Body of pancreas (tissue), 4 donors: ENCODE results near the gene CGNL1. TPM values are rescaled to one million over a fixed set of nuclear protein-coding genes. Genes with fewer than 3 reads are reported as not detected.

Experiments used
- ATAC-seq: fragments of 150-250 bp; one replicate; pipeline ENCODE4 v1.9.1; 2016
- DNase-seq, 4 donors: peaks; one replicate each; pipeline ENCODE4 v3.0.0-alpha.2; 2019
- H3K27ac ChIP-seq, 4 donors: fragments of 200-600 bp; sonication (generic); 1 replicate in 3 of 4; 2 replicates in 1 of 4; pipeline versions ENCODE4 v1.5.1 to v1.6.1; 2016 to 2019; ENCODE audit warnings: mild to moderate bottlenecking in 1 of 4, mixed read lengths in 1 of 4, moderate library complexity in 1 of 4
- H3K27me3 ChIP-seq, 2 donors: fragments of 200-600 bp; sonication (generic); one replicate each; pipeline ENCODE4 v1.6.0; 2016; ENCODE audit warnings: mild to moderate bottlenecking in 1 of 2
- H3K36me3 ChIP-seq, 2 donors: fragments of 200-600 bp; sonication (generic); replicated peaks in 1 of 2; 2 replicates each; pipeline ENCODE4 v1.5.1; 2016; ENCODE audit warnings: low read depth in 2 of 2; ENCODE audit not compliant: insufficient read depth in 1 of 2
- H3K4me1 ChIP-seq: fragments of 200-600 bp; sonication (generic); one replicate; pipeline ENCODE4 v1.6.0; 2016
- H3K4me3 ChIP-seq, 2 donors: fragments of 200-600 bp; sonication (generic); 1 replicate in 1 of 2; 2 replicates in 1 of 2; pipeline ENCODE4 v1.5.1; 2016 to 2019
- H3K9me3 ChIP-seq, 3 donors: fragments of 200-600 bp; sonication (generic); 1 replicate in 2 of 3; 2 replicates in 1 of 3; pipeline ENCODE4 v1.5.1; 2016
- CTCF ChIP-seq, 7 experiments: fragments of 450-650 bp in 4 of 7; fragments of 200-600 bp in 3 of 7; sonication (generic) in 3 of 7; IDR thresholded peaks; one replicate each; pipeline ENCODE4 v1.5.1; 2016 to 2019; ENCODE audit warnings: antibody characterized with exemption in 7 of 7
- POLR2A ChIP-seq, 3 donors: fragments of 450-650 bp; IDR thresholded peaks; one replicate each; pipeline ENCODE4 v1.6.1; 2016; ENCODE audit warnings: antibody characterized with exemption in 3 of 3, mild to moderate bottlenecking in 2 of 3
- WGBS, 2 donors: methylation state at CpG; one replicate each; pipeline ENCODE4 v1.1.5; 2017; 5-methylcytosine and 5-hydroxymethylcytosine counted together
- intact Hi-C: fragments of 100-400 bp; cut with DNase I; formaldehyde crosslinking; loops from one replicate; pipeline ENCODE4 v1.15.1; 2023
- total RNA-seq, 2 donors: library from RNA; depleted of rRNA; stranded (reverse); fragments of >200 nt; gene quantifications; one replicate each; pipeline ENCODE4 v1.1.0, GENCODE V29; 2016

CGNL1 gene
- total RNA-seq, 2 donors from 2014 or later: 24.7 to 30.6 TPM

- no peak for TF ChIP-seq CTCF (IDR thresholded peaks at IDR 0.05)
- TF ChIP-seq POLR2A (IDR thresholded peaks at IDR 0.05): no peak
Measured at GRCh38 chr15:57517030-57517671, 140.8 kb downstream of the CGNL1 start.

GRCh38 chr15:57518779-57519405, 142.6 kb downstream of the CGNL1 start:
- H3K27me3 ChIP-seq: no peaks in the 10 kb centered on the region
- intact Hi-C loops: no loop called here
- peaks cover 38% of the 10 kb centered on the region for H3K4me1 ChIP-seq
- H3K27ac ChIP-seq: peak overlapping the region in 2 of 4 donors; percentile 18 to 54
- ATAC-seq: no peak
- H3K9me3 ChIP-seq: no peaks in the 10 kb centered on the region
- DNase-seq: no peak
- WGBS, 2 donors: 66 to 70% methylated on average over 13 of the region's 13 CpGs
- H3K4me3 ChIP-seq: no peak overlapping the region
- TF ChIP-seq CTCF (IDR thresholded peaks at IDR 0.05) (no peak), POLR2A (IDR thresholded peaks at IDR 0.05) (no peak)
- peaks cover 0 to 2% of the 10 kb centered on the region in 2 donors for H3K36me3 ChIP-seq

More at GRCh38 chr15:57517030-57517671, 140.8 kb downstream of the CGNL1 start:
- ATAC-seq: no peak
- H3K4me3 ChIP-seq: no peak overlapping the region
- no peak for DNase-seq
- H3K36me3 ChIP-seq: peaks cover 0 to 2% of the 10 kb centered on the region in 2 donors
- no peak overlapping the region for H3K27ac ChIP-seq
- H3K27me3 ChIP-seq: no peaks in the 10 kb centered on the region
- peaks cover 36% of the 10 kb centered on the region for H3K4me1 ChIP-seq
- WGBS, 2 donors: 81 to 89% methylated on average over 6 of the region's 6 CpGs
- H3K9me3 ChIP-seq: no peaks in the 10 kb centered on the region
- intact Hi-C loops: no loop called here

GRCh38 chr15:57519806-57520205, 143.5 kb downstream of the CGNL1 start:
- Histone ChIP-seq H3K9me3 (no peaks in the 10 kb centered on the region), H3K27ac (peak overlapping the region in 3 of 4 donors; percentile 25 to 54 (median 51)), H3K4me3 (no peak overlapping the region), H3K4me1 (peaks cover 44% of the 10 kb centered on the region), H3K27me3 (no peaks in the 10 kb centered on the region), H3K36me3 (peaks cover 0 to 2% of the 10 kb centered on the region in 2 donors)
- no peak for ATAC-seq
- DNase-seq: no peak
- intact Hi-C loops: no loop called here
- TF ChIP-seq CTCF (IDR thresholded peaks at IDR 0.05) (no peak), POLR2A (IDR thresholded peaks at IDR 0.05) (no peak)
- 53 to 64% methylated on average over 4 of the region's 4 CpGs for WGBS, 2 donors

GRCh38 chr15:57521503-57521902, 145.2 kb downstream of the CGNL1 start:
- no peaks in the 10 kb centered on the region for H3K9me3 ChIP-seq
- intact Hi-C loops: no loop called here
- no peaks in the 10 kb centered on the region for H3K27me3 ChIP-seq
- 81 to 86% methylated on average over 2 of the region's 2 CpGs for WGBS, 2 donors
- peak overlapping the region; percentile 41 to 60 (median 58) for H3K27ac ChIP-seq
- no peak for DNase-seq
- ATAC-seq: no peak
- H3K4me3 ChIP-seq: no peak overlapping the region
- H3K4me1 ChIP-seq: peaks cover 44% of the 10 kb centered on the region
- H3K36me3 ChIP-seq: peaks cover 0 to 2% of the 10 kb centered on the region in 2 donors
- no peak for TF ChIP-seq CTCF (IDR thresholded peaks at IDR 0.05)
- no peak for TF ChIP-seq POLR2A (IDR thresholded peaks at IDR 0.05)
